Measurements from ENCODE around the gene MRPL39.

- TF ChIP-seq, protein P1, sequence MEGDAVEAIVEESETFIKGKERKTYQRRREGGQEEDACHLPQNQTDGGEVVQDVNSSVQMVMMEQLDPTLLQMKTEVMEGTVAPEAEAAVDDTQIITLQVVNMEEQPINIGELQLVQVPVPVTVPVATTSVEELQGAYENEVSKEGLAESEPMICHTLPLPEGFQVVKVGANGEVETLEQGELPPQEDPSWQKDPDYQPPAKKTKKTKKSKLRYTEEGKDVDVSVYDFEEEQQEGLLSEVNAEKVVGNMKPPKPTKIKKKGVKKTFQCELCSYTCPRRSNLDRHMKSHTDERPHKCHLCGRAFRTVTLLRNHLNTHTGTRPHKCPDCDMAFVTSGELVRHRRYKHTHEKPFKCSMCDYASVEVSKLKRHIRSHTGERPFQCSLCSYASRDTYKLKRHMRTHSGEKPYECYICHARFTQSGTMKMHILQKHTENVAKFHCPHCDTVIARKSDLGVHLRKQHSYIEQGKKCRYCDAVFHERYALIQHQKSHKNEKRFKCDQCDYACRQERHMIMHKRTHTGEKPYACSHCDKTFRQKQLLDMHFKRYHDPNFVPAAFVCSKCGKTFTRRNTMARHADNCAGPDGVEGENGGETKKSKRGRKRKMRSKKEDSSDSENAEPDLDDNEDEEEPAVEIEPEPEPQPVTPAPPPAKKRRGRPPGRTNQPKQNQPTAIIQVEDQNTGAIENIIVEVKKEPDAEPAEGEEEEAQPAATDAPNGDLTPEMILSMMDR (IDR thresholded peaks at IDR 0.05) = no peak
- TF ChIP-seq POLR2A (IDR thresholded peaks at IDR 0.05) = no peak
These were observed 41.9 kb upstream of the MRPL39 start for GRCh38 chr21:25649146-25649545.

All from uterus (tissue), 2 donors.